Colonic mucosa (tissue), 4 donors: ENCODE data around the gene PPIA. TPM values are rescaled to one million over a fixed set of nuclear protein-coding genes. Genes with fewer than 3 reads are reported as not detected.

ENCODE experiments used
- DNase-seq: peaks from one replicate; pipeline ENCODE4 v3.0.0-alpha.2; 2020
- H3K27ac ChIP-seq: fragments of 200-600 bp; one replicate; pipeline ENCODE4 v1.8.0; 2021
- H3K27me3 ChIP-seq: fragments of 200-600 bp; one replicate; pipeline ENCODE4 v1.8.0; 2021
- H3K36me3 ChIP-seq: fragments of 200-600 bp; one replicate; pipeline ENCODE4 v1.8.0; 2021
- H3K4me1 ChIP-seq: fragments of 200-600 bp; one replicate; pipeline ENCODE4 v1.8.0; 2021; ENCODE audit warnings: mild to moderate bottlenecking
- H3K4me3 ChIP-seq: fragments of 200-600 bp; one replicate; pipeline ENCODE4 v1.8.0; 2021
- H3K9ac ChIP-seq, 2 donors: one replicate each; pipeline ENCODE4 v1.7.0; 2013; ENCODE audit warnings: control low read depth in 2 of 2, low read depth in 2 of 2, low read length in 2 of 2
- H3K9me3 ChIP-seq: fragments of 200-600 bp; one replicate; pipeline ENCODE4 v1.8.0; 2021
- CTCF ChIP-seq: fragments of 200-600 bp; IDR thresholded peaks from one replicate; pipeline ENCODE4 v1.8.0; 2022; ENCODE audit warnings: antibody characterized with exemption, mild to moderate bottlenecking
- intact Hi-C: fragments of 100-400 bp; cut with DNase I; formaldehyde crosslinking; loops from one replicate; pipeline ENCODE4 v1.14.1; 2022
- total RNA-seq, 2 donors: library from RNA; stranded (reverse); fragmentation: NEBNext Ultra II Directional in 1 of 2; extraction: Animal tissue kit (Norgen Biotek cat#: 25700) in 1 of 2; gene quantifications; one replicate each; pipeline ENCODE4 v1.2.1, GENCODE V29; 2021
- donor health status: healthy.
- donor health status: DM: no; HTN: no; CAD: no.
- donor health status: DM: no; HTN: no; CAD: no.

PPIA gene
- total RNA-seq, 2 donors from 2014 or later: 1,435 to 2,110 TPM

GRCh38 chr7:44811093-44811492 lies 14.6 kb downstream of the PPIA start:
- Histone ChIP-seq H3K4me3 (no peak overlapping the region), H3K9ac (no peak overlapping the region), H3K27ac (no peak overlapping the region), H3K36me3 (no peaks in the 10 kb centered on the region), H3K9me3 (no peaks in the 10 kb centered on the region), H3K4me1 (no peaks in the 10 kb centered on the region), H3K27me3 (no peaks in the 10 kb centered on the region)
- intact Hi-C loops: no loop called here
- DNase-seq: no peak
- TF ChIP-seq CTCF: no peak

DNA sequence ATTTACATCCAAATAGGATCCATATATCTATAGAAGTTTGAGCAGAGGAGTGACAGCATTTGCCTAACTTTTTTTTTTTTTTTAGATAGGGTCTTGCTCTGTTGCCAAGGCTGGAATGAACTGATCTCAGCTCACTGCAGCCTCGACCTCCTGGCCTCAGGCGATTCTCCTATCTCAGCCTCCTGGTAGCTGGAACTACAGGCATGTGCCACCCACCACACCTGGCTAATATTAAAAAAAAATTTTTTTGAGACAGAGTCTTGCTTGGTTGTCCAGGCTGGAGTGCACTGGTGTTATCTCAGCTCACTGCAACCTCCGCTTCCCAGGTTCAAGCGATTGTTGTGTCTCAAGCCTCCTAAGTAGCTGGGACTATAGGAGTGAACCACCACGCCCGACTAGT lies 15.1 kb downstream of the PPIA start:
- DNase-seq: no peak
- Histone ChIP-seq H3K27ac (no peak overlapping the region), H3K9me3 (no peaks in the 10 kb centered on the region), H3K4me3 (no peak overlapping the region), H3K4me1 (no peaks in the 10 kb centered on the region), H3K27me3 (no peaks in the 10 kb centered on the region), H3K36me3 (no peaks in the 10 kb centered on the region), H3K9ac (no peak overlapping the region)
- intact Hi-C loops: no loop called here
- TF ChIP-seq CTCF: no peak

- Histone ChIP-seq H3K4me1 (no peaks in the 10 kb centered on the region), H3K27me3 (no peaks in the 10 kb centered on the region), H3K9ac (no peak overlapping the region), H3K27ac (no peak overlapping the region), H3K9me3 (no peaks in the 10 kb centered on the region), H3K36me3 (no peaks in the 10 kb centered on the region), H3K4me3 (no peak overlapping the region)
- intact Hi-C loops: no loop called here
- TF ChIP-seq CTCF: no peak
- no peak for DNase-seq
Observed at GRCh38 chr7:44814919-44815318, 18.4 kb downstream of the PPIA start.

DNA sequence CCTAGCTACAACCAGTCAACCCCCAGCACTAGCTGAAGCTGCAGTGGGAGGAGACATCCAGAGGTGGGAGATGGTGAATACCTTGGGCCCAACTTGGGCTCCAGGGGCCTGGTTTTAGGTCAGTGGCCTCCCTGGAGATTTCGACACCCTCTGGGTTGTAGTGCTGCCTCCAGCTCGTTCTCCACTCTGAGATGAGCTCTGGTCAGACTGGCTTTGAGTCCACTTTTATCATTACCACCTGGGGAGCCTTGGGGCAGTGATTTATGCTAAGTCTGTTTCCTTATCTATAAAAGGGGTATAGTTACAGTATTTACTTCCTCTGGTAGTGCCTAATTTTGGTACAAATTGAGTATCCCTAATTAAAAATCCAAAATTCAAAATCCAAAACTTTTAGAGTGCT lies 22.8 kb downstream of the PPIA start:
- DNase-seq: no peak
- no peak overlapping the region for H3K4me3 ChIP-seq
- no peak overlapping the region for H3K9ac ChIP-seq
- no peaks in the 10 kb centered on the region for H3K4me1 ChIP-seq
- no peaks in the 10 kb centered on the region for H3K36me3 ChIP-seq
- no peak overlapping the region for H3K27ac ChIP-seq
- intact Hi-C loops: no loop called here
- no peaks in the 10 kb centered on the region for H3K27me3 ChIP-seq
- H3K9me3 ChIP-seq: no peaks in the 10 kb centered on the region
- TF ChIP-seq CTCF: no peak

DNA sequence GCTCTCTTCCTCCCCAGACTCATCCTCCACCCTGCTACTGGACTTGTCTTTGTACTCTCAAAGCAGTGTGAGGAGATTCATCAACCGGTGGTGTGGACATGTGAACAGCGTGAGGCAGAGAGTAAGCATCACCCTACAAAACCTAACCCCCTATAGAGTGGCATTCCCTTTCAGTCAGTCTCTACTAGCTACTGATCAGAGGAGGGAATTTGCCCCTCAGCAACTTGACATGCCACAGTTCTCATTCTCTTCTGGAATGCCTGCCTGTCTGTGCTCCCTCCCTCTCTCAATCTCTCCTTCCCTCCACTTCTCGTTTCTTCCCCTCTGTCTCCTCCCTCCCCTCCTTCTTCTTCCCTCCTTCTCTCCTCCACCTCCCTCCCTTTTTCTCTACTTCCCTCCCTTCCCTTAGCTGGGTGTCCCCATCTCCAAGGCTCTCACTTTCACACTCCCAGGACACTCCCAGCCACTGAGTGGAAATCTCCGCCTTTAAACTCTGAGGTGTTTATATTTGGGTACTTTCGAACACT lies 26.8 kb downstream of the PPIA start:
- H3K4me3 ChIP-seq: no peak overlapping the region
- H3K27ac ChIP-seq: no peak overlapping the region
- TF ChIP-seq CTCF: no peak
- no peaks in the 10 kb centered on the region for H3K9me3 ChIP-seq
- no peak overlapping the region for H3K9ac ChIP-seq
- DNase-seq: no peak
- no peaks in the 10 kb centered on the region for H3K36me3 ChIP-seq
- no peaks in the 10 kb centered on the region for H3K27me3 ChIP-seq
- intact Hi-C loops: no loop called here
- H3K4me1 ChIP-seq: no peaks in the 10 kb centered on the region
